Measurements from ENCODE around the gene PTCRA.

PTCRA gene

GRCh38 chr6:42971746-42972327 lies 56.0 kb downstream of the PTCRA start:
- no peak for DNase-seq (ENCODE audit: low spot score)

GRCh38 chr6:42973926-42974325 lies 58.1 kb downstream of the PTCRA start:
- DNase-seq (ENCODE audit: low spot score) = no peak

DNA sequence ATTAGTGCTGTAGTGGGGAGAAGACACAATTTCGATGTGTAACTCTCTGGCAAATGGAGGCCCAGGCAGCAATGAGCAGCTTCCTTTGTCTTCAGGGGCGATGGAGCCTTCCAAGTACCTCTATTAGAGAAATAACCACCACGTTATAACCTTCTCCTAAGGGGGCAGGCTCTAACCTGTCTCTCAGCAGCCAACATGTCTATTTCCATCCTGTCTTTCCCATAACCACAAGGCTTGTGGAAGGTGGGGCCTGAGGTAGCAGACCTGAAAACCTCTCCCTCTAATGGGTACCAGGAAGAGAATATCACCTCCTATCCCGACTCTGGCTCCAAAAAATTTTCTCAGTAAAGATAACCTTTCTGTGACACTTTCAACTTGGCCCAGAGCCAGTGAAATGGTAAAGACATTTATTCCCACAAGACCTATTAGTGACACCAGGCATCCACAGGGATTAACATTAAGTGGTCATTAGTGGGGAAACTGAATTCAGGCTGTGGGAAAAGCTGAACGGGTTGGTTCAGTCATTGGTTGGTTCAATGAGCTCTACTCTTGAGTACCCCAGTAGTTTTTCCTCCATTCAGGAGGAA lies 59.2 kb downstream of the PTCRA start:
- DNase-seq (ENCODE audit: low spot score) = no peak

All from AG08396 (cell line).